HepG2 (cell line): ENCODE measurements around the gene NACC2. TPM values are rescaled to one million over a fixed set of nuclear protein-coding genes. Genes with fewer than 3 reads are reported as not detected.

Source experiments
- ATAC-seq: fragments of 200-7000 bp; cut with Tn5 transposase; 3 replicates; pipeline ENCODE4 v1.9.1; 2020; ENCODE audit warnings: mild to moderate bottlenecking, moderate library complexity
- BruUV-seq: library from RNA; stranded (reverse); fragments of 400-500 nt; replicated peaks from 2 replicates; lab custom pipeline; 2021; lab: Mats Ljungman, UMichigan
- CTCF ChIA-PET: fragments of 300-600 bp; formaldehyde crosslinking; extraction: SDS; loops from one replicate; lab custom pipeline; 2021; ENCODE audit warnings: low total read pairs, inconsistent platforms, low intra/inter-chr PET ratio; lab: Yijun Ruan, JAX
- POLR2A ChIA-PET: fragments of 350-600 bp; sonication (Branson Sonifier 250); formaldehyde crosslinking; loops from one replicate; lab custom pipeline; 2020; ENCODE audit warnings: antibody characterized with exemption, inconsistent platforms; lab: Yijun Ruan, JAX
- DNase-seq: peaks from one replicate; pipeline ENCODE4 v3.0.0-alpha.2; 2015; ENCODE audit warnings: low spot score
- FAIRE-seq: peaks from 3 replicates; lab custom pipeline; 2011; peaks lifted over from hg19 to GRCh38; lab: Jason Lieb, UNC
- H2AFZ ChIP-seq: one replicate; pipeline ENCODE4 v1.6.1; 2011; ENCODE audit warnings: low read length, inconsistent platforms
- H3K27ac ChIP-seq: fragments of 300-600 bp; 3 replicates; pipeline ENCODE4 v1.8.0; 2011; ENCODE audit warnings: mixed run types, mild to moderate bottlenecking, mixed read lengths, low read length, inconsistent platforms; ENCODE audit not compliant: insufficient read depth; ENCODE audit errors: extremely low read length
- H3K27me3 ChIP-seq, 2 experiments: fragments of 200-600 bp in 1 of 2; 2 replicates in 1 of 2; 3 replicates in 1 of 2; pipeline versions ENCODE4 v1.6.0 to v1.8.0; 2011; ENCODE audit warnings: low read length in 2 of 2, mild to moderate bottlenecking in 2 of 2, moderate library complexity in 2 of 2, inconsistent platforms in 1 of 2; ENCODE audit not compliant: insufficient read depth in 2 of 2, control insufficient read depth in 1 of 2
- H3K36me3 ChIP-seq, 2 experiments: fragments of 200-600 bp in 1 of 2; replicated peaks in 1 of 2; 2 replicates in 1 of 2; 3 replicates in 1 of 2; pipeline versions ENCODE4 v1.5.1 to v1.8.0; 2011; ENCODE audit warnings: low read length in 2 of 2, inconsistent platforms in 1 of 2; ENCODE audit not compliant: insufficient read depth in 2 of 2, control insufficient read depth in 1 of 2
- H3K4me1 ChIP-seq: 2 replicates; pipeline ENCODE4 v1.5.1; 2012; ENCODE audit warnings: low read length, inconsistent platforms; ENCODE audit not compliant: insufficient read depth
- H3K4me2 ChIP-seq: 2 replicates; pipeline ENCODE4 v1.6.0; 2011; ENCODE audit warnings: low read depth, low read length, inconsistent platforms
- H3K4me3 ChIP-seq, 3 experiments: fragments of 200-600 bp in 1 of 3; sonication (generic), shearing (Covaris generic) in 1 of 3; replicated peaks in 1 of 3; 2 replicates each; pipeline ENCODE4 v1.5.1; 2011 to 2016; ENCODE audit warnings: low read length in 3 of 3, inconsistent platforms in 2 of 3, low read depth in 2 of 3, mild to moderate bottlenecking in 2 of 3, control low read depth in 1 of 3, mixed read lengths in 1 of 3; ENCODE audit not compliant: insufficient read depth in 1 of 3
- H3K79me2 ChIP-seq: one replicate; pipeline ENCODE4 v1.6.1; 2011; ENCODE audit warnings: low read length, inconsistent platforms; ENCODE audit not compliant: insufficient read depth
- H3K9ac ChIP-seq: 2 replicates; pipeline ENCODE4 v1.6.0; 2011; ENCODE audit warnings: mild to moderate bottlenecking, low read depth, low read length, inconsistent platforms; ENCODE audit not compliant: insufficient read depth
- H3K9me3 ChIP-seq: 2 replicates; pipeline ENCODE4 v1.5.1; 2012; ENCODE audit warnings: mild to moderate bottlenecking, low read length
- H4K20me1 ChIP-seq: 2 replicates; pipeline ENCODE4 v1.6.0; 2011; ENCODE audit warnings: inconsistent platforms, mild to moderate bottlenecking, low read length, moderate library complexity; ENCODE audit not compliant: insufficient read depth
- MTA3 ChIP-seq: sonication (generic); formaldehyde crosslinking; IDR thresholded peaks from 2 replicates; pipeline ENCODE4 v1.4.0; 2020; ENCODE audit warnings: missing genetic modification reagents
- POLR2G ChIP-seq: fragments of 200-400 bp; formaldehyde crosslinking; IDR thresholded peaks from 2 replicates; pipeline ENCODE4 v1.6.1; 2018; ENCODE audit warnings: mild to moderate bottlenecking, low read depth, low read length, moderate library complexity
- SALL2 ChIP-seq: sonication (generic); formaldehyde crosslinking; IDR thresholded peaks from 2 replicates; pipeline ENCODE4 v1.8.1; 2023; ENCODE audit warnings: mild to moderate bottlenecking, missing genetic modification reagents, inconsistent platforms
- TCF12 ChIP-seq, 2 experiments: fragments of 450-650 bp in 1 of 2; sonication (generic) in 1 of 2; formaldehyde crosslinking in 1 of 2; IDR thresholded peaks; 2 replicates each; pipeline versions ENCODE4 v1.6.1 to v1.8.0; 2017 to 2022; ENCODE audit warnings: antibody characterized with exemption in 1 of 2, mild to moderate bottlenecking in 1 of 2, missing genetic modification reagents in 1 of 2, moderate library complexity in 1 of 2
- YY1 ChIP-seq: IDR thresholded peaks from 2 replicates; pipeline ENCODE4 v1.6.1; 2011; ENCODE audit warnings: low read length, low read depth, moderate library complexity, mild to moderate bottlenecking; ENCODE audit not compliant: insufficient read depth, insufficient replicate concordance
- ZC3H4 ChIP-seq: sonication (generic); formaldehyde crosslinking; IDR thresholded peaks from 2 replicates; pipeline ENCODE4 v1.4.0; 2020; ENCODE audit warnings: missing genetic modification reagents, borderline replicate concordance
- ZNF256 ChIP-seq: sonication (generic); formaldehyde crosslinking; conservative IDR thresholded peaks from 2 replicates; pipeline ENCODE4 v1.4.0; 2020; ENCODE audit warnings: missing genetic modification reagents
- ZNF510 ChIP-seq: sonication (generic); formaldehyde crosslinking; IDR thresholded peaks from 2 replicates; pipeline ENCODE4 v1.4.0; 2020; ENCODE audit warnings: low read depth, mild to moderate bottlenecking, missing genetic modification reagents
- ZNF780A ChIP-seq: sonication (generic); formaldehyde crosslinking; IDR thresholded peaks from 2 replicates; pipeline ENCODE4 v1.8.0; 2022; ENCODE audit warnings: mild to moderate bottlenecking, missing genetic modification reagents, moderate library complexity
- ZNF790 ChIP-seq: sonication (generic); formaldehyde crosslinking; IDR thresholded peaks from 2 replicates; pipeline ENCODE4 v1.8.0; 2022; ENCODE audit warnings: missing genetic modification reagents, mild to moderate bottlenecking, borderline replicate concordance
- ZNF792 ChIP-seq: IDR thresholded peaks from 2 replicates; pipeline ENCODE4 v1.6.1; 2016
- ZNF800 ChIP-seq: sonication (generic); formaldehyde crosslinking; IDR thresholded peaks from 2 replicates; pipeline ENCODE4 v1.4.0; 2020; ENCODE audit warnings: missing genetic modification reagents
- WGBS: methylation state at CpG from one replicate; pipeline ENCODE4 v1.1.6; 2017; ENCODE audit warnings: low lambda C conversion rate; 5-methylcytosine and 5-hydroxymethylcytosine counted together
- in situ Hi-C: cut with HindIII; loops from 2 replicates; pipeline ENCODE4 v1.10.0; 2017; ENCODE audit warnings: low pct_unique_long_range_greater_than_20kb; ENCODE audit not compliant: extremely low pct_ligation_motif_present
- intact Hi-C: fragments of 100-400 bp; cut with micrococcal nuclease; formaldehyde crosslinking; loops from one replicate; pipeline ENCODE4 v1.10.0; 2022; ENCODE audit not compliant: unreplicated experiment
- polyA plus RNA-seq, 8 experiments: library from polyadenylated mRNA; depleted of rRNA in 3 of 8; stranded (reverse) in 7 of 8; unstranded in 1 of 8; fragments of >200 nt; fragmentation: Illumina TruSeq in 4 of 8; extraction: Trizol in 4 of 8; gene quantifications; 2 replicates each; pipeline versions ENCODE4 v1.2.1 to v1.2.3, GENCODE V29; 2011 to 2016; ENCODE audit warnings: low read depth in 4 of 8, missing spikeins in 1 of 8, mixed read lengths in 1 of 8; ENCODE audit not compliant: insufficient read depth in 1 of 8
- total RNA-seq, 5 experiments: library from RNA; depleted of rRNA; stranded (reverse); fragments of >200 nt; fragmentation: Illumina TruSeq; extraction: Trizol; gene quantifications; 2 replicates each; pipeline ENCODE4 v1.2.3, GENCODE V29; 2016; ENCODE audit warnings: low read depth in 1 of 5

Gene NACC2
- total and polyA plus RNA-seq, 2 of the 13 experiments (the other 11 are each of a cell fraction or from before 2014, with no cell fraction given) = 5.9 to 12.3 TPM

DNA sequence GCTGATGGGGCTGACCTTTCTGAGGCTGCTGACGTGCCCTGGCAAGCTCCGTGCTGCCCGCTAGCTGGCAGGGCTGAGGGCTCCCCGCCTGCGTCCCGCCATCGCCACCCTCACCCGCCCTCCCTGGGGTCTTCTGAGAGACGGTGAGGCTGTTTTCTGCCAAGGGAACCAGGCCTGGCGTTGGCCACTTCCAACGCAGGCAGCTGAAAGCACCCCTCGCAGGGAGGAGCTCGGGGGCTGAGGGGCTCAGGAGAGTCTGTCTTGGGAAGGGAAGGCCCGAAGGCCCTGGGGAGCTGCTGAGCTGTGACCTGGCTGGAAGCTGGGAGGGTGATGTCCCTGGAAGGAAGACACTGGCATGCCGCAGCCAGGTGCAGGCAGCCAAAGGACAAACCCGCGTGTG is 33.3 kb upstream of the NACC2 start:
- in situ Hi-C loops = loop anchor here (10.0 kb wide), 1 partner anchor 264 kb away; no protein-coding TSS in a partner anchor

More for the DNA sequence above, 33.3 kb upstream of the NACC2 start:
- WGBS = 44% methylated on average over 8 of the region's 17 CpGs
- H3K79me2 ChIP-seq = no peaks in the 10 kb centered on the region
- ChIA-PET CTCF (no interaction called here), POLR2A (no interaction called here)
- peaks cover 17 to 69% of the 10 kb centered on the region in 2 experiments for H3K27me3 ChIP-seq
- H2AFZ ChIP-seq = no peak overlapping the region
- no peak overlapping the region for H3K4me3 ChIP-seq
- H3K4me2 ChIP-seq = no peak overlapping the region
- ATAC-seq (no peak), FAIRE-seq (no peak), DNase-seq (no peak)
- peaks cover 6% of the 10 kb centered on the region; the same call in 1 of the 2 replicates for H3K9me3 ChIP-seq
- peaks cover 10% of the 10 kb centered on the region for H3K4me1 ChIP-seq
- 0 out of 2 replicates have a peak, but pooled peaks cover 2% of the 10 kb centered on the region for H4K20me1 ChIP-seq
- intact Hi-C loops = no loop called here
- no peak overlapping the region for H3K27ac ChIP-seq
- H3K9ac ChIP-seq = no peak overlapping the region
- H3K36me3 ChIP-seq = no peaks in the 10 kb centered on the region
- no TSS peak for BruUV-seq
- TF ChIP-seq MTA3 (no peak), YY1 (no peak), ZNF790 (CRISPR knock-in tag) (no peak), ZNF510 (CRISPR knock-in tag) (no peak), ZNF780A (no peak), SALL2 (CRISPR knock-in tag) (no peak), ZNF800 (CRISPR knock-in tag) (no peak), ZC3H4 (no peak), POLR2G (no peak), ZNF256 (CRISPR knock-in tag) (no peak), ZNF792 (no peak), TCF12 (IDR thresholded peaks at IDR 0.05) (no peak), TCF12 (CRISPR knock-in tag; IDR thresholded peaks at IDR 0.05) (no peak)
